Mesenchymal stem cell (in vitro differentiated cells and primary cell): ENCODE results near the gene MS4A15.

Source experiments
- DNase-seq: peaks from one replicate; pipeline ENCODE4 v3.0.0-alpha.2; 2013
- H2AFZ ChIP-seq: one replicate; pipeline ENCODE4 v1.6.1; 2013; ENCODE audit warnings: low read depth, mild to moderate bottlenecking, control low read depth, inconsistent platforms, low read length, moderate library complexity
- H2AK5ac ChIP-seq: 2 replicates; pipeline ENCODE4 v1.6.1; 2013; ENCODE audit warnings: low read length, moderate library complexity, mild to moderate bottlenecking, inconsistent platforms; ENCODE audit not compliant: severe bottlenecking
- H2BK120ac ChIP-seq: one replicate; pipeline ENCODE4 v1.6.1; 2013; ENCODE audit warnings: low read depth, mild to moderate bottlenecking, inconsistent platforms, low read length, moderate library complexity
- H2BK12ac ChIP-seq, 2 experiments: one replicate each; pipeline ENCODE4 v1.6.1; 2013; ENCODE audit warnings: inconsistent platforms in 2 of 2, low read length in 2 of 2, mild to moderate bottlenecking in 2 of 2, moderate library complexity in 2 of 2, control low read depth in 1 of 2
- H2BK15ac ChIP-seq: one replicate; pipeline ENCODE4 v1.6.1; 2013; ENCODE audit warnings: mild to moderate bottlenecking, low read depth, inconsistent platforms; ENCODE audit not compliant: poor library complexity, severe bottlenecking
- H2BK5ac ChIP-seq: 2 replicates; pipeline ENCODE4 v1.6.1; 2013; ENCODE audit warnings: low read depth, mild to moderate bottlenecking, low read length, control low read depth, inconsistent platforms; ENCODE audit not compliant: poor library complexity, severe bottlenecking
- H3K14ac ChIP-seq, 2 experiments: one replicate each; pipeline ENCODE4 v1.6.1; 2013; ENCODE audit warnings: inconsistent platforms in 2 of 2, low read length in 2 of 2, control low read depth in 1 of 2, mild to moderate bottlenecking in 1 of 2, moderate library complexity in 1 of 2
- H3K18ac ChIP-seq, 2 experiments: one replicate each; pipeline ENCODE4 v1.6.1; 2013; ENCODE audit warnings: inconsistent platforms in 2 of 2, low read length in 2 of 2, control low read depth in 1 of 2, low read depth in 1 of 2, mild to moderate bottlenecking in 1 of 2
- H3K23ac ChIP-seq, 2 experiments: one replicate each; pipeline ENCODE4 v1.6.1; 2013; ENCODE audit warnings: inconsistent platforms in 2 of 2, low read length in 2 of 2, mild to moderate bottlenecking in 2 of 2, moderate library complexity in 2 of 2, control low read depth in 1 of 2
- H3K27ac ChIP-seq: 2 replicates; pipeline ENCODE4 v1.5.1; 2013; ENCODE audit warnings: mild to moderate bottlenecking, moderate library complexity, low read length, control low read depth, inconsistent platforms; ENCODE audit not compliant: poor library complexity, severe bottlenecking
- H3K27me3 ChIP-seq, 2 experiments: 2 replicates each; pipeline versions ENCODE4 v1.6.1 to v1.7.0; 2013; ENCODE audit warnings: low read length in 2 of 2, mild to moderate bottlenecking in 2 of 2, moderate library complexity in 2 of 2, control low read depth in 1 of 2, inconsistent platforms in 1 of 2; ENCODE audit not compliant: control insufficient read depth in 1 of 2, insufficient read depth in 1 of 2
- H3K36me3 ChIP-seq, 2 experiments: 2 replicates each; pipeline versions ENCODE4 v1.6.1 to v1.7.0; 2013; ENCODE audit warnings: low read length in 2 of 2, control low read depth in 1 of 2, inconsistent platforms in 1 of 2, low read depth in 1 of 2, mild to moderate bottlenecking in 1 of 2; ENCODE audit not compliant: insufficient read depth in 2 of 2, control insufficient read depth in 1 of 2
- H3K4ac ChIP-seq, 2 experiments: one replicate each; pipeline ENCODE4 v1.6.1; 2013; ENCODE audit warnings: inconsistent platforms in 2 of 2, low read length in 2 of 2, mild to moderate bottlenecking in 2 of 2, moderate library complexity in 2 of 2, control low read depth in 1 of 2, low read depth in 1 of 2
- H3K4me1 ChIP-seq: 2 replicates; pipeline ENCODE4 v1.6.1; 2013; ENCODE audit warnings: low read depth, low read length, control low read depth; ENCODE audit not compliant: control insufficient read depth, insufficient read depth
- H3K4me2 ChIP-seq: 2 replicates; pipeline ENCODE4 v1.6.1; 2013; ENCODE audit warnings: low read length, mild to moderate bottlenecking, inconsistent platforms; ENCODE audit not compliant: poor library complexity, severe bottlenecking
- H3K4me3 ChIP-seq, 2 experiments: 2 replicates each; pipeline versions ENCODE4 v1.5.1 to v1.7.0; 2013; ENCODE audit warnings: low read length in 2 of 2, mild to moderate bottlenecking in 2 of 2, control low read depth in 1 of 2, low read depth in 1 of 2; ENCODE audit not compliant: insufficient read depth in 1 of 2
- H3K79me1 ChIP-seq: replicated peaks from 2 replicates; pipeline ENCODE4 v1.6.1; 2013; ENCODE audit warnings: mild to moderate bottlenecking, control low read depth, low read length, inconsistent platforms; ENCODE audit not compliant: poor library complexity, severe bottlenecking
- H3K9ac ChIP-seq: 2 replicates; pipeline ENCODE4 v1.7.0; 2013; ENCODE audit warnings: mild to moderate bottlenecking, low read length, moderate library complexity
- H3K9me3 ChIP-seq: 2 replicates; pipeline ENCODE4 v1.7.0; 2013; ENCODE audit warnings: mild to moderate bottlenecking, low read length; ENCODE audit not compliant: control insufficient read depth
- H4K8ac ChIP-seq: one replicate; pipeline ENCODE4 v1.6.1; 2013; ENCODE audit warnings: inconsistent platforms, mild to moderate bottlenecking, low read length, moderate library complexity
- H4K91ac ChIP-seq: one replicate; pipeline ENCODE4 v1.6.1; 2013; ENCODE audit warnings: mild to moderate bottlenecking, low read length, inconsistent platforms
- WGBS: methylation state at CpG from one replicate; pipeline ENCODE4 v1.1.7; 2013; ENCODE audit warnings: mixed read lengths; 5-methylcytosine and 5-hydroxymethylcytosine counted together

The MS4A15 gene

GRCh38 chr11:60777572-60777971 lies 20.9 kb downstream of the MS4A15 start:
- Histone ChIP-seq H2BK5ac (no peak overlapping the region), H2BK120ac (no peak overlapping the region), H3K4me3 (no peak overlapping the region), H3K27ac (no peak overlapping the region), H3K23ac (no peak overlapping the region), H3K9ac (no peak overlapping the region), H3K36me3 (no peaks in the 10 kb centered on the region), H3K18ac (no peak overlapping the region), H4K8ac (no peak overlapping the region), H3K14ac (no peak overlapping the region), H3K4me1 (peaks cover 2% of the 10 kb centered on the region), H3K79me1 (no peaks in the 10 kb centered on the region), H2AK5ac (no peak overlapping the region), H3K4me2 (no peak overlapping the region), H4K91ac (no peak overlapping the region), H2AFZ (no peak overlapping the region), H2BK15ac (no peak overlapping the region), H3K27me3 (peaks cover 26 to 46% of the 10 kb centered on the region in 2 experiments), H3K4ac (no peak overlapping the region), H3K9me3 (no peaks in the 10 kb centered on the region), H2BK12ac (no peak overlapping the region)
- peak; percentile 87 for DNase-seq
- 38% methylated on average over 1 of the region's 2 CpGs for WGBS

GRCh38 chr11:60780065-60780464 lies 23.4 kb downstream of the MS4A15 start:
- WGBS: 58% methylated on average over 2 of the region's 2 CpGs

GRCh38 chr11:60780774-60781173 lies 24.1 kb downstream of the MS4A15 start:
- no peak overlapping the region for H4K8ac ChIP-seq
- H2BK15ac ChIP-seq: no peak overlapping the region
- H2BK5ac ChIP-seq: no peak overlapping the region
- H3K4ac ChIP-seq: no peak overlapping the region
- H3K4me2 ChIP-seq: no peak overlapping the region
- no peak overlapping the region for H3K27ac ChIP-seq
- H3K9me3 ChIP-seq: no peaks in the 10 kb centered on the region
- peaks cover 2% of the 10 kb centered on the region for H3K4me1 ChIP-seq
- H3K9ac ChIP-seq: no peak overlapping the region
- no peaks in the 10 kb centered on the region for H3K36me3 ChIP-seq
- H3K4me3 ChIP-seq: no peak overlapping the region
- no peaks in the 10 kb centered on the region for H3K79me1 ChIP-seq
- no peak overlapping the region for H2BK12ac ChIP-seq
- DNase-seq: no peak
- H3K14ac ChIP-seq: no peak overlapping the region
- H3K23ac ChIP-seq: no peak overlapping the region
- no peak overlapping the region for H2AK5ac ChIP-seq
- H3K18ac ChIP-seq: no peak overlapping the region
- H2BK120ac ChIP-seq: no peak overlapping the region
- no peak overlapping the region for H4K91ac ChIP-seq
- no peak overlapping the region for H2AFZ ChIP-seq
- peaks cover 15 to 51% of the 10 kb centered on the region in 2 experiments for H3K27me3 ChIP-seq

More at GRCh38 chr11:60780065-60780464, 23.4 kb downstream of the MS4A15 start:
- no peak overlapping the region for H3K23ac ChIP-seq
- H3K4me3 ChIP-seq: no peak overlapping the region
- no peak overlapping the region for H3K14ac ChIP-seq
- no peaks in the 10 kb centered on the region for H3K79me1 ChIP-seq
- no peak overlapping the region for H4K91ac ChIP-seq
- H3K4me2 ChIP-seq: no peak overlapping the region
- no peak overlapping the region for H3K18ac ChIP-seq
- H3K9me3 ChIP-seq: no peaks in the 10 kb centered on the region
- peaks cover 15 to 44% of the 10 kb centered on the region in 2 experiments for H3K27me3 ChIP-seq
- no peak overlapping the region for H2AFZ ChIP-seq
- H3K27ac ChIP-seq: no peak overlapping the region
- peaks cover 2% of the 10 kb centered on the region for H3K4me1 ChIP-seq
- no peak for DNase-seq
- H2BK15ac ChIP-seq: no peak overlapping the region
- no peak overlapping the region for H2BK12ac ChIP-seq
- no peak overlapping the region for H3K4ac ChIP-seq
- H2AK5ac ChIP-seq: no peak overlapping the region
- no peaks in the 10 kb centered on the region for H3K36me3 ChIP-seq
- no peak overlapping the region for H3K9ac ChIP-seq
- H2BK5ac ChIP-seq: no peak overlapping the region
- no peak overlapping the region for H2BK120ac ChIP-seq
- no peak overlapping the region for H4K8ac ChIP-seq

- Histone ChIP-seq H3K27ac (no peak overlapping the region), H3K23ac (no peak overlapping the region), H3K9me3 (no peaks in the 10 kb centered on the region), H3K4ac (no peak overlapping the region), H2BK12ac (no peak overlapping the region), H3K36me3 (no peaks in the 10 kb centered on the region), H3K9ac (no peak overlapping the region), H3K14ac (no peak overlapping the region), H3K18ac (no peak overlapping the region), H3K4me2 (no peak overlapping the region), H2AFZ (no peak overlapping the region), H2BK5ac (no peak overlapping the region), H2AK5ac (no peak overlapping the region), H3K4me1 (peaks cover 9% of the 10 kb centered on the region), H4K8ac (no peak overlapping the region), H3K27me3 (peaks cover 15 to 53% of the 10 kb centered on the region in 2 experiments), H2BK15ac (no peak overlapping the region), H2BK120ac (no peak overlapping the region), H3K4me3 (no peak overlapping the region), H3K79me1 (no peaks in the 10 kb centered on the region), H4K91ac (no peak overlapping the region)
- DNase-seq: no peak
- WGBS: 75% methylated on average over 7 of the region's 7 CpGs
Measured at GRCh38 chr11:60781286-60781980, 24.8 kb downstream of the MS4A15 start.
